OCI-LY1 (cell line): ENCODE results near the gene CYTH3.
"Not testable (repeated sequence)": the region's sequence is repeated elsewhere in the genome, so short reads cannot be mapped to it uniquely, and the experiment has no call there.

Source experiments
- H2AFZ ChIP-seq: fragments of 200-600 bp; sonication (generic), shearing (Covaris generic); 2 replicates; pipeline ENCODE4 v1.6.0; 2014; ENCODE audit warnings: antibody characterized with exemption, mild to moderate bottlenecking, low read length
- H3F3A ChIP-seq: fragments of 200-600 bp; sonication (generic), shearing (Covaris generic); 2 replicates; pipeline ENCODE4 v1.6.0; 2014; ENCODE audit warnings: mild to moderate bottlenecking, antibody characterized with exemption, low read length, moderate library complexity; ENCODE audit not compliant: insufficient read depth
- H3K27ac ChIP-seq: fragments of 200-600 bp; sonication (generic); 2 replicates; pipeline ENCODE4 v1.5.1; 2014; ENCODE audit warnings: low read length, mixed run types, mild to moderate bottlenecking, low read depth; ENCODE audit not compliant: poor library complexity, severe bottlenecking
- H3K27me3 ChIP-seq: fragments of 200-600 bp; sonication (generic); 2 replicates; pipeline ENCODE4 v1.6.0; 2014; ENCODE audit warnings: antibody characterized with exemption, mild to moderate bottlenecking, low read length, moderate library complexity; ENCODE audit not compliant: insufficient read depth
- H3K36me3 ChIP-seq: fragments of 200-600 bp; sonication (generic); 2 replicates; pipeline ENCODE4 v1.6.1; 2014; ENCODE audit warnings: mild to moderate bottlenecking, antibody characterized with exemption, low read length, moderate library complexity, mixed read lengths; ENCODE audit not compliant: insufficient read depth
- H3K4me1 ChIP-seq: fragments of 200-600 bp; sonication (generic); 2 replicates; pipeline ENCODE4 v1.5.1; 2014; ENCODE audit warnings: mild to moderate bottlenecking, low read length, moderate library complexity; ENCODE audit not compliant: insufficient read depth, severe bottlenecking
- H3K4me2 ChIP-seq: fragments of 200-600 bp; sonication (generic), shearing (Covaris generic); 2 replicates; pipeline ENCODE4 v1.6.1; 2014; ENCODE audit warnings: low read length
- H3K4me3 ChIP-seq: fragments of 200-600 bp; sonication (generic); 2 replicates; pipeline ENCODE4 v1.5.1; 2014; ENCODE audit warnings: low read length, low read depth, mild to moderate bottlenecking, mixed read lengths; ENCODE audit not compliant: poor library complexity, severe bottlenecking
- H3K79me2 ChIP-seq: fragments of 200-600 bp; shearing (Covaris generic); 2 replicates; pipeline ENCODE4 v1.6.1; 2016; ENCODE audit warnings: mixed run types, low read length, mixed read lengths; ENCODE audit not compliant: insufficient read depth
- H3K9ac ChIP-seq: fragments of 200-600 bp; sonication (generic), shearing (Covaris generic); 2 replicates; pipeline ENCODE4 v1.6.1; 2014; ENCODE audit warnings: mild to moderate bottlenecking, low read length, mixed read lengths
- H3K9me2 ChIP-seq: fragments of 200-600 bp; sonication (generic), shearing (Covaris generic); 2 replicates; pipeline ENCODE4 v1.6.1; 2014; ENCODE audit warnings: low read depth, mild to moderate bottlenecking, low read length, mixed read lengths
- H3K9me3 ChIP-seq: fragments of 200-600 bp; shearing (Covaris generic); 2 replicates; pipeline ENCODE4 v1.6.1; 2014; ENCODE audit warnings: low read length, mixed read lengths
- H4K20me1 ChIP-seq: fragments of 200-600 bp; sonication (generic), shearing (Covaris generic); 2 replicates; pipeline ENCODE4 v1.6.0; 2016; ENCODE audit warnings: mild to moderate bottlenecking, low read length; ENCODE audit not compliant: insufficient read depth
- EZH2 ChIP-seq: fragments of 200-600 bp; sonication (generic), shearing (Covaris generic); IDR thresholded peaks from 2 replicates; pipeline ENCODE4 v1.8.0; 2017; ENCODE audit warnings: borderline replicate concordance, mixed run types, mild to moderate bottlenecking, antibody characterized with exemption, low read length, moderate library complexity, mixed read lengths
- TF ChIP-seq, protein P1 (sequence below): fragments of 200-600 bp; sonication (generic), shearing (Covaris generic); IDR thresholded peaks from 2 replicates; pipeline ENCODE4 v1.5.1; 2017; ENCODE audit warnings: mild to moderate bottlenecking, antibody characterized with exemption, low read length, moderate library complexity, mixed read lengths

The CYTH3 gene

DNA sequence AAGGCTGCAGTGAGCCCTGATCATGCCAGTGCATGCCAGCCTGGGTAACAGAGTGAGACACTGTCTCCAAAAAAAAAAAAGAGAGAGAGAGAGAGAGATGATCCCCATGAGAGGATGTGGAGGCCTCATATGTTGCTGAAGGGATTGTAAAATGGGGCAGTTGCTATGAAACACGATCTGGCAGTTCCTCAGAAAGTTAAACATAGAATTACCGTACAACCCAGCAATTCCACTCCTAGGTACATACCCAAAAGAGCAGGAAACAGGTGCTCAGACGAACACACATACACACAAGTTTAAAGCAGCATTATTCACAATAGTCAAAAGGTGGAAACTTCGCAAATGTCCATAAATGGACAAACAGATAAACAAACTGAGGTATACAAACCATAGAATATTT lies 27.4 kb upstream of the CYTH3 start:
- Histone ChIP-seq H3K27ac (no peak overlapping the region), H3F3A (no peaks in the 10 kb centered on the region), H3K4me2 (no peak overlapping the region), H4K20me1 (no peaks in the 10 kb centered on the region), H3K9me2 (no peaks in the 10 kb centered on the region), H3K4me1 (no peaks in the 10 kb centered on the region), H3K27me3 (no peaks in the 10 kb centered on the region), H3K9ac (no peak overlapping the region), H3K4me3 (no peak overlapping the region), H3K9me3 (no peaks in the 10 kb centered on the region), H3K36me3 (no peaks in the 10 kb centered on the region), H2AFZ (no peak overlapping the region), H3K79me2 (no peaks in the 10 kb centered on the region)
- no peak for TF ChIP-seq EZH2

DNA sequence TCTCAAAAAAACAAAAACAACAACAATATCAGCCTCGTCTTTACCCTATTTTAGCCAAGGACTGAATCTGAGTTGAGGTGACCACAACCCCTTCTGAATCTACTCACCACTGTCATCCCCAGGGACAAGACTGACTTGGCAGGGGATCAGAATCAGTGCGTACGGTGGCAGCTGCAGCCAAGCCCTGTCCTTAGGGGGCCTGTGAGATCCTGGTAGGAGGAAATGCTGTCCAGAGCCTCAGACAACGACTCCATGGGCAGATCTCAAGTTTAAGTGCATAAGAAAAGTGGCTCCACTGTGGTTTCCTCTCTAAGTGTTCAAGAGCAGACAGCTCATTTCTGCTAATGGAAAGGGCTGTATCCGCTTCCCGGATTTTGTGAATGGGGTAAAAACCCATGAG lies 22.4 kb upstream of the CYTH3 start:
- TF ChIP-seq EZH2: no peak
- TF ChIP-seq, protein P1, sequence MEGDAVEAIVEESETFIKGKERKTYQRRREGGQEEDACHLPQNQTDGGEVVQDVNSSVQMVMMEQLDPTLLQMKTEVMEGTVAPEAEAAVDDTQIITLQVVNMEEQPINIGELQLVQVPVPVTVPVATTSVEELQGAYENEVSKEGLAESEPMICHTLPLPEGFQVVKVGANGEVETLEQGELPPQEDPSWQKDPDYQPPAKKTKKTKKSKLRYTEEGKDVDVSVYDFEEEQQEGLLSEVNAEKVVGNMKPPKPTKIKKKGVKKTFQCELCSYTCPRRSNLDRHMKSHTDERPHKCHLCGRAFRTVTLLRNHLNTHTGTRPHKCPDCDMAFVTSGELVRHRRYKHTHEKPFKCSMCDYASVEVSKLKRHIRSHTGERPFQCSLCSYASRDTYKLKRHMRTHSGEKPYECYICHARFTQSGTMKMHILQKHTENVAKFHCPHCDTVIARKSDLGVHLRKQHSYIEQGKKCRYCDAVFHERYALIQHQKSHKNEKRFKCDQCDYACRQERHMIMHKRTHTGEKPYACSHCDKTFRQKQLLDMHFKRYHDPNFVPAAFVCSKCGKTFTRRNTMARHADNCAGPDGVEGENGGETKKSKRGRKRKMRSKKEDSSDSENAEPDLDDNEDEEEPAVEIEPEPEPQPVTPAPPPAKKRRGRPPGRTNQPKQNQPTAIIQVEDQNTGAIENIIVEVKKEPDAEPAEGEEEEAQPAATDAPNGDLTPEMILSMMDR: no peak
- H3K4me2 ChIP-seq: no peak overlapping the region
- no peaks in the 10 kb centered on the region for H4K20me1 ChIP-seq
- H3K4me3 ChIP-seq: no peak overlapping the region
- H3K4me1 ChIP-seq: no peaks in the 10 kb centered on the region
- no peaks in the 10 kb centered on the region for H3K79me2 ChIP-seq
- no peak overlapping the region for H3K9ac ChIP-seq
- no peaks in the 10 kb centered on the region for H3F3A ChIP-seq
- no peak overlapping the region for H2AFZ ChIP-seq
- no peaks in the 10 kb centered on the region for H3K9me2 ChIP-seq
- no peak overlapping the region for H3K27ac ChIP-seq
- no peaks in the 10 kb centered on the region for H3K27me3 ChIP-seq
- no peaks in the 10 kb centered on the region for H3K9me3 ChIP-seq
- H3K36me3 ChIP-seq: no peaks in the 10 kb centered on the region

DNA sequence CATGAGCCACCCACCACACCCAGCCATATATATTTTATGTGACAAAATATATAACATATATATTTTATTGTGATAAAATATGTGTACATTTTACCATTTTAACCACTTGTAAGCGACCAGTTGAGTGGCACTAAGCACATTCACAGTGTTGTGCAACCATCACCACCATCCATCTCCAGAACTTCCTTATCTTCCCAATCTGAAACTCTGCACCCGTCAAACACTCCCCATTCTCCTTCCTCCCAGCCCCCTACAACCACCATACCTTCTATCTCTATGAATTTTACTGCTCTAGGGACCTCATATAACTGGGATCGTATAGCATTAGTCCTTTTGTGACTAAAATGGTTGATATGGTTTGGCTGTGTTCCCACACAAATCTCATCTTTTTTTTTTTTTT lies 20.8 kb upstream of the CYTH3 start:
- no peaks in the 10 kb centered on the region for H3K36me3 ChIP-seq
- TF ChIP-seq EZH2: no peak
- TF ChIP-seq, protein P1: no peak
- no peaks in the 10 kb centered on the region for H3K4me1 ChIP-seq
- no peaks in the 10 kb centered on the region for H3K27me3 ChIP-seq
- H4K20me1 ChIP-seq: no peaks in the 10 kb centered on the region
- H3K9me3 ChIP-seq: no peaks in the 10 kb centered on the region
- H3K9ac ChIP-seq: no peak overlapping the region
- H3K9me2 ChIP-seq: no peaks in the 10 kb centered on the region
- no peak overlapping the region for H3K4me2 ChIP-seq
- no peak overlapping the region for H3K27ac ChIP-seq
- H2AFZ ChIP-seq: no peak overlapping the region
- H3F3A ChIP-seq: no peaks in the 10 kb centered on the region
- H3K79me2 ChIP-seq: no peaks in the 10 kb centered on the region
- H3K4me3 ChIP-seq: no peak overlapping the region

DNA sequence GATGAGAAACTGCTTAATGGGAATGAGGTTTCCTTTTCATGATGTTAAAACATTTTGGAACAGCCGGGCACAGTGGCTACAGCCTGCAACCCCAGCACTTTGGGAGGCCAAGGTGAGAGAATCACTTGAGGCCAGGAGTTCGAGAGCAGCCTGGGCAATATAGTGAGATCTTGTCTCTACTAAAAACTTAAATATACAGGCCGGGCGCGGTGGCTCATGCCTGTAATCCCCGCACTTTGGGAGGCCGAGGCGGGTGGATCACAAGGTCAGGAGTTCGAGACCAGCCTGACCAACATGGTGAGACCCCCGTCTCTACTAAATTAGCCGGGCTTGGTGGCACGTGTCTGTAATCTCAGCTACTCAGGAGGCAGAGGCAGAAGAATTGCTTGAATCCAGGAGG lies 19.5 kb upstream of the CYTH3 start:
- H3K9me2 ChIP-seq, H2AFZ ChIP-seq, H3K4me2 ChIP-seq, H3K4me3 ChIP-seq, H3K4me1 ChIP-seq, H4K20me1 ChIP-seq, H3F3A ChIP-seq, H3K27ac ChIP-seq, H3K9ac ChIP-seq, H3K27me3 ChIP-seq, H3K9me3 ChIP-seq, H3K79me2 ChIP-seq, H3K36me3 ChIP-seq: not testable (repeated sequence)
